T-helper 1 cell treated with Interleukin-12 subunit alpha and Interleukin-12 subunit beta and Interleukin-4 antibody, amounts not matched to agents 30 μg/mL and 1 μg/mL, for 36 hours (primary cell): ENCODE data around the gene GMEB2.
"Not testable (repeated sequence)": the region's sequence is repeated elsewhere in the genome, so short reads cannot be mapped to it uniquely, and the experiment has no call there.

Source experiments
- H3K27ac Mint-ChIP-seq: one replicate; pipeline ENCODE4 v1.8.0; 2021; ENCODE audit warnings: mild to moderate bottlenecking, mixed read lengths
- H3K27me3 Mint-ChIP-seq: one replicate; pipeline ENCODE4 v1.8.0; 2021; ENCODE audit warnings: low read depth, mixed read lengths
- H3K36me3 Mint-ChIP-seq: one replicate; pipeline ENCODE4 v1.8.0; 2021; ENCODE audit warnings: low read depth, mixed read lengths
- H3K4me1 Mint-ChIP-seq: one replicate; pipeline ENCODE4 v1.8.0; 2021; ENCODE audit warnings: low read depth, mixed read lengths
- H3K4me3 Mint-ChIP-seq: one replicate; pipeline ENCODE4 v1.8.0; 2021; ENCODE audit warnings: mild to moderate bottlenecking, moderate library complexity, mixed read lengths
- H3K9me3 Mint-ChIP-seq: one replicate; pipeline ENCODE4 v1.8.0; 2021; ENCODE audit warnings: mixed read lengths

Gene GMEB2

GRCh38 chr20:63661108-63661507, 34.2 kb upstream of the GMEB2 start:
- H3K9me3 Mint-ChIP-seq = no peaks in the 10 kb centered on the region
- no peak overlapping the region for H3K27ac Mint-ChIP-seq
- no peak overlapping the region for H3K4me3 Mint-ChIP-seq
- H3K4me1 Mint-ChIP-seq = peaks cover 18% of the 10 kb centered on the region
- peaks cover 6% of the 10 kb centered on the region for H3K36me3 Mint-ChIP-seq
- H3K27me3 Mint-ChIP-seq = no peaks in the 10 kb centered on the region

DNA sequence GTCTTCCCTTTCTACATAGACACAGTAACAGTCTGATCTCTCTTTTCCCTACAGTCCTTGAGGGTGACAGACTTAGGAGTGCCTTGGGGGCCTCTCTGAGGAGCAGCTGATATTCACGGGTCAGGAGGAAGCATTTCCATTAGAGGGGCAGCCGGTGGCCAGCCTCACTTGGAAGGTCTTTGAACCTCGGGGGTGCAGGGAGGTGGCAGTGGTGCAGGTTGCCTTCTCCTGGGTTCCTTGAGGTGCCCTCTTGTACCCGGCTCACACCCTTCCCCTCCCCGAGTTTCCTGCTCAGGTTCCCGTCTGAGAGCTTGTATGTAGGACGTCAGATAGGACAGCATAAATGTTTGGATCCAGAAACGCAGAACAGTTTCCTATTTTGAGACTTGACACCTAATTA, 33.7 kb upstream of the GMEB2 start:
- H3K27ac Mint-ChIP-seq = no peak overlapping the region
- H3K27me3 Mint-ChIP-seq = no peaks in the 10 kb centered on the region
- no peak overlapping the region for H3K4me3 Mint-ChIP-seq
- no peaks in the 10 kb centered on the region for H3K9me3 Mint-ChIP-seq
- H3K36me3 Mint-ChIP-seq = peaks cover 5% of the 10 kb centered on the region
- H3K4me1 Mint-ChIP-seq = peaks cover 18% of the 10 kb centered on the region

DNA sequence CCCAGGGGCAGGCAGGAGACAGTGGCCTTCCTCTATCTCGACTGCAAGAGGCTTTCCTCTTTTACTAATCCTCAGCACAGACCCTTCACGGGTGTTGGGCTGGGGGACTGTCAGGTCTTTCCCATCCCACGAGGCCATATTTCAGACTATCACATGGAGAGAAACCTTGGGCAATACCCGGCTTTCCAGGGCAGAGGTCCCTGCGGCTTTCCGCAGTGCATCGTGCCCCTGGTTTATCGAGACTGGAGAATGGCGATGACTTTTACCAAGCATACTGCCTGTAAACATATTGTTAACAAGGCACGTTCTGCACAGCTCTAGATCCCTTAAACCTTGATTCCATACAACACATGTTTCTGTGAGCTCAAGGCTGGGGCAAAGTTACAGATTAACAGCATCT, 33.3 kb upstream of the GMEB2 start:
- H3K4me1 Mint-ChIP-seq = peaks cover 18% of the 10 kb centered on the region
- not testable (repeated sequence) for H3K9me3 Mint-ChIP-seq, H3K36me3 Mint-ChIP-seq, H3K27ac Mint-ChIP-seq, H3K27me3 Mint-ChIP-seq
- H3K4me3 Mint-ChIP-seq = peak overlapping the region; percentile 34

DNA sequence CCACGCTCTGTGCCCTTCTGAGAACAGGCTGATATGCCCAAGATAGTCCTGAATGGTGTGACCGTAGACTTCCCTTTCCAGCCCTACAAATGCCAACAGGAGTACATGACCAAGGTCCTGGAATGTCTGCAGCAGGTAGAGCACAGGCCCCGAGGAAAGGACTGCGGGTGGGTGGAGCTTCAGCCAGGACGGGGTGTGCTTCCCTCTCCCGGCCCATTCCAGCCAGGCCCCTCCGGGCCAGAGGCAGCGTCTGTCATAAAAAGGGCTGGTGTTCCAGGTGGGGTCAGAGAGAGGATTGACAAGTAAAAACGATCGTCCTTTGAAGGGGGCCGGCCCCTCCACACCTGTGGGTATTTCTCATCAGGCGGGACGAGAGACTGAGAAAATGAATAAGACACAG, 32.5 kb upstream of the GMEB2 start:
- Mint-ChIP-seq H3K9me3 (no peaks in the 10 kb centered on the region), H3K4me1 (peaks cover 18% of the 10 kb centered on the region), H3K27ac (no peak overlapping the region), H3K36me3 (peaks cover 5% of the 10 kb centered on the region), H3K4me3 (peak overlapping the region; percentile 89), H3K27me3 (peaks cover 5% of the 10 kb centered on the region)

GRCh38 chr20:63658749-63659187, 31.9 kb upstream of the GMEB2 start:
- Mint-ChIP-seq H3K4me3 (peak overlapping the region; percentile 89), H3K27ac (peak overlapping the region; percentile 93), H3K4me1 (peaks cover 23% of the 10 kb centered on the region), H3K9me3 (no peaks in the 10 kb centered on the region), H3K36me3 (peaks cover 5% of the 10 kb centered on the region), H3K27me3 (peaks cover 9% of the 10 kb centered on the region)

DNA sequence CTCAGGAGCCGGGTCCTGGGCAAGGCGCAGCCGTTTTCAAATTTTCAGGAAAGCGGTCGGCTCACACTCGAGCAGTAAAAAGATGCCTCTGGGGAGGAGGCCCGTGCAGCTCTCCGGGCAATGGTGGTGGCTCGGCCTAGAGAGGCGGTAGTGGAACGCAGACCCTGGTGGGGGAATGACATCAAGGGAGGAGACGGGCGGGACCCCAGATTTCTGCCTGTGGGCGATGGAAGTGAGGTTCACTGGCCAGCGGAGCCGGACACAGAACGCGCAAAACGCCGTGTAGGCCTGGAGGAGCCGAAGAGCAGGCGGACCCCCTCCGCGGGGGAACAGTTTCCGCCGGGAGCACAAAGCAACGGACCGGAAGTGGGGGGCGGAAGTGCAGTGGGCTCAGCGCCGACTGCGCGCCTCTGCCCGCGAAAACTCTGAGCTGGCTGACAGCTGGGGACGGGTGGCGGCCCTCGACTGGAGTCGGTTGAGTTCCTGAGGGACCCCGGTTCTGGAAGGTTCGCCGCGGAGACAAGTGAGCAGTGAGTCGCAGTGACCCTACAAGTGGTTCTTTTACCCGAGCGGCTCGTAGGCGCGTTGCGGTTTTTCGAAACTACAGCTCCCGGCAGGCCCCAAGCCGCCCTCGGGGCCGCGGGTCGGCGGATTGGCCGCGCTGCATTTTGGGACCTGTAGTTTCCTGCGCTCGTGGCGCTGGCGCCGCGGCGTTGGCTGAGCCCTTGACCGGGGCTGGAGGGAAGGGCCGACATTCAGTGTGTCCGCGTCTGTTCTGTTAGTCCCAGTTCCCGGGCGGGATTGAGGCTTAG, 31.2 kb upstream of the GMEB2 start, which contains the start of gene RTEL1:
RTEL1 (plus strand) TSS at position 376 of the 812 bp plus-strand sequence. CDS start 1,091 bp downstream, outside the sequence.
- peak within 1 kb of the TSS; percentile 89 for H3K4me3 Mint-ChIP-seq
- H3K27me3 Mint-ChIP-seq = peaks cover 9% of the 10 kb centered on the region
- H3K36me3 Mint-ChIP-seq = peaks cover 5% of the 10 kb centered on the region
- peaks cover 24% of the 10 kb centered on the region for H3K4me1 Mint-ChIP-seq
- peak within 1 kb of the TSS; percentile 93 for H3K27ac Mint-ChIP-seq
- H3K9me3 Mint-ChIP-seq = no peaks in the 10 kb centered on the region

DNA sequence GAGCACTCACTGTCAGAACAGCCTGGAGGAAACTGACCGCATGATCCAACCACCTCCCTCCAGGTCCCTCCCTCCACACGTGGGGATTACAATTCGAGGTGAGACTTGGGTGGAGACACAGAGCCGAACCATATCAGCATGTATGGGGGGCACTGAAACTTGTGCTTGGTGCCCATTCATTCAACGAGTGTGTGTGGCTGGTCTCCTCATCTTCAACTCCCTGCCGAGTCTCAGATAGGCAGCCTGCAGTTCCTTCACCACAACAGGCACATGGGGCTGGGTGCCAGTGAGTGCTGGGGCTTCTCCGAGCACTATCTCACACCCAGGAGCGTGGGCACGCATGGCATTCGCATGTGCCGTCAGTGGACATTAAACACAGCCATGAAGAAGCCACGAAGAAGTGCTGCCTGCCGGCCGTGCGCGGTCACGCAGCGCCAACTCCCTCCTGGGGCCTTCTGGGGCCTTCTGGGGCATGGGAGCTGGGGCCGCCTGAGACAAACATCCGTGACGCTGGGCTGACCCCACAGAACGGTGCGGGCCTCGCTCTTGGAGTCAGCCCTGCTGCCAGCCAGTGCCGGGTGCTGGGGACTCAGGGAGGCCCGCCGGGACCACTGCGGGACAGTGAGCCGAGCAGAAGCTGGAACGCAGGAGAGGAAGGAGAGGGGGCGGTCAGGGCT, 30.5 kb upstream of the GMEB2 start:
- Mint-ChIP-seq H3K27me3 (peaks cover 9% of the 10 kb centered on the region), H3K4me3 (peak overlapping the region; percentile 89), H3K4me1 (peaks cover 24% of the 10 kb centered on the region), H3K27ac (peak overlapping the region; percentile 93), H3K36me3 (peaks cover 4% of the 10 kb centered on the region), H3K9me3 (no peaks in the 10 kb centered on the region)

GRCh38 chr20:63656451-63656850, 29.6 kb upstream of the GMEB2 start:
- H3K9me3 Mint-ChIP-seq = no peaks in the 10 kb centered on the region
- H3K4me1 Mint-ChIP-seq = peaks cover 27% of the 10 kb centered on the region
- H3K27me3 Mint-ChIP-seq = peaks cover 12% of the 10 kb centered on the region
- H3K36me3 Mint-ChIP-seq = peaks cover 2% of the 10 kb centered on the region
- H3K4me3 Mint-ChIP-seq = peak overlapping the region; percentile 64
- H3K27ac Mint-ChIP-seq = peak overlapping the region; percentile 41

- Mint-ChIP-seq H3K4me3 (no peak overlapping the region), H3K36me3 (peaks cover 2% of the 10 kb centered on the region), H3K9me3 (no peaks in the 10 kb centered on the region), H3K27me3 (peaks cover 20% of the 10 kb centered on the region), H3K4me1 (peaks cover 29% of the 10 kb centered on the region), H3K27ac (no peak overlapping the region)
Observed at GRCh38 chr20:63655249-63655648, 28.3 kb upstream of the GMEB2 start.

- Mint-ChIP-seq H3K4me3 (peak overlapping the region; percentile 65), H3K36me3 (peaks cover 2% of the 10 kb centered on the region), H3K27me3 (peaks cover 21% of the 10 kb centered on the region), H3K27ac (peak overlapping the region; percentile 20), H3K9me3 (no peaks in the 10 kb centered on the region), H3K4me1 (peaks cover 18% of the 10 kb centered on the region)
Observed at GRCh38 chr20:63653974-63654668, 27.2 kb upstream of the GMEB2 start.

GRCh38 chr20:63653041-63653973, 26.4 kb upstream of the GMEB2 start, which contains the start of gene STMN3:
Gene STMN3, minus strand, starts transcription at chr20:63653424. Its CDS starts 79 bp downstream, at chr20:63653345.
- peak within 1 kb of the TSS; percentile 20 for H3K27ac Mint-ChIP-seq
- no peaks in the 10 kb centered on the region for H3K9me3 Mint-ChIP-seq
- peaks cover 16% of the 10 kb centered on the region for H3K4me1 Mint-ChIP-seq
- H3K36me3 Mint-ChIP-seq = no peaks in the 10 kb centered on the region
- peak within 1 kb of the TSS; percentile 65 for H3K4me3 Mint-ChIP-seq
- peaks cover 23% of the 10 kb centered on the region for H3K27me3 Mint-ChIP-seq

DNA sequence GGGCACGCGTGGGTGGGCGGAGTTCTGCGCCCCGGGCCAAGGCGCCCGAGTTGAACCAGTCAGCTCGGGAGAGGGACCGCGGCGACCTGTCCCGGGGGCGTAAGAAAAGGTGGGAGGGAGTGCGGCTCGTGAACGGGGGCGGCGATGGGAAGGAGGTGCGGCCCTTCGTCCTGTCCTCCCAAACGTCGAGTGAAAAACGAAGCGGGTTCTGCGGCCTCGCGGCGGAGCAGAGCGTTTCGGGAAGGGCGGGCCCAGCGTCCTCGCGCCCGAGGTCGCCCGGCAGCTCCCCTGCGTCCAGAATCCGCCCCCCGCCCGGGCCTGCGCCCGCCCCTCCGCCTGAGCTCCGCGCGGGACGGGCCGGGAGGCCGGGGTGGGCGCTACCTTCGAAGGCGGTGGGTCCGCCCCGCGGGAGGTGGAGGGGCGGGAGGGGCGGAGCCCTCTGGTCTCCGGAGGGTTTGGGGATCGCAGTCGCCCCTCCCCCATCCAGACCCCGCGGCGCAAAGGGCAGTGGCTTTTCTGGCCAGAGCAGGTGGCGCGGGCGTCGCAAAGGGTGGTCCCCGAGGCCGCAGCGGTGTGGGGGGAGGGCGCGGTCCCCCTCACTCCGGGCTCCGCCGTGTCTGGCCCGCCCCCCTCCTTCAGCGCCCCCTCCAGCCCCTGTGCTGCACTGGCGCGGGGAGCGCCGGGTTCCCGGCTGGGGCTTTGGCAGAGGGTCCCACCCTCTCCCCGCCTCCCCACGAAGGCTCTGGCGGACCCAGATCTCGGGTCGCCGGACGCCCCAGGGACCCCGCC, 25.5 kb upstream of the GMEB2 start:
- H3K36me3 Mint-ChIP-seq = no peaks in the 10 kb centered on the region
- H3K4me3 Mint-ChIP-seq = peak overlapping the region; percentile 28

DNA sequence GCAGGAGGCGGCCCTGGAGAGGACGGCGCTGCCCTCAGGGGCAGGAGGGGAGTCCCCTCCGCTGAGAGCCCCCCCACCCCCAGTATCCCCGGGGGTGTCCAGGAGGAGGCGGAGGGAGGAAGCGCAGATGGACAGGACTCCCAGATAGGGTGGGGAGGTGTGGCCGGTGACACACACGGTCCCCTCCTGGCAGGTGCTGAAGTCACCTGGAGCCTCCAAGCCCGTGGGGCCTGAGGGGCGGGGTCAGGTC, 25.0 kb upstream of the GMEB2 start:
- no peaks in the 10 kb centered on the region for H3K9me3 Mint-ChIP-seq
- peaks cover 10% of the 10 kb centered on the region for H3K4me1 Mint-ChIP-seq
- H3K27ac Mint-ChIP-seq = no peak overlapping the region
- H3K27me3 Mint-ChIP-seq = peaks cover 23% of the 10 kb centered on the region
- peak overlapping the region; percentile 82 for H3K4me3 Mint-ChIP-seq
- H3K36me3 Mint-ChIP-seq = no peaks in the 10 kb centered on the region

More for the DNA sequence above, 25.5 kb upstream of the GMEB2 start:
- Mint-ChIP-seq H3K27ac (no peak overlapping the region), H3K27me3 (peaks cover 23% of the 10 kb centered on the region), H3K4me1 (peaks cover 10% of the 10 kb centered on the region), H3K9me3 (no peaks in the 10 kb centered on the region)
